HG03571 (cell line): ENCODE results near the gene SPOCK1.

Experiments used
- ATAC-seq: cut with Tn5 transposase; IDR thresholded peaks from one replicate; pipeline ENCODE4 v1.9.1; 2021; ENCODE audit not compliant: unreplicated experiment

The SPOCK1 gene

DNA sequence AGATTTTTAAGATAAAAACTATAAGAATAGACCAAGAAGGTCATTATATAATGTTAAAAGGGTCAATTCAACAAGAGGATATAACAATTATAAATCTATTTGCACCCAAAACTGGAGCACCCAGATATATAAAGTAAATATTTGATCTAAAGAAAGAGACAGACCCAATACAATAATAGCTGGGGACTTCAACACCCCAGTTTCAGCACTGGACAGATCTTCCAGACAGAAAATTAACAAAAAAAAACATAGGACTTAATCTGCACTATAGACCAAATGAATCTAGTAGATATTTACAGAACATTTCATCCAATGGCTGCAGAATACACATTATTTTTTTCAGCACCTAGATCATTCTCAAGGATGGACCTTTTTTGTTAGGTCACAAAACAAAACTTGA, 331.9 kb downstream of the SPOCK1 start:
- no peak for ATAC-seq

DNA sequence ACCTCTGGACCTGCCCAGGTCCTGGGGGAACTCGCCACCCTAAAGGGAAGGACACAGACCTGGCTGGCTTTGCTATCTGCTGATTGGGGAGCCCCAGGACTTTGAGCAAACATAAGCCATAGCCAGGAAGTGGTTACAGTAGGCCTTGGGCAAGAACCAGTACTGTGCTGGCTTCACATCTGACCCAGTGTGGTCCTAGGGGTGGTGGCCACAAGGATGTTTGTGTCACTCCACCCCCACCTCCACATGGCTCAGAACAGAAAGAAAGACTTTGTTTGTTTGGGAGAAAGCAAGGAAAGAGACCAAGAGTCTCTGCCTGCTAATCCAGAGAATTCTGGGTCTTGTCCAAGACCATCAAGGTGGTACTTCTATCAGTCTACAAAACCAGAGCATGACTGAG, 334.2 kb downstream of the SPOCK1 start:
- ATAC-seq = no peak

DNA sequence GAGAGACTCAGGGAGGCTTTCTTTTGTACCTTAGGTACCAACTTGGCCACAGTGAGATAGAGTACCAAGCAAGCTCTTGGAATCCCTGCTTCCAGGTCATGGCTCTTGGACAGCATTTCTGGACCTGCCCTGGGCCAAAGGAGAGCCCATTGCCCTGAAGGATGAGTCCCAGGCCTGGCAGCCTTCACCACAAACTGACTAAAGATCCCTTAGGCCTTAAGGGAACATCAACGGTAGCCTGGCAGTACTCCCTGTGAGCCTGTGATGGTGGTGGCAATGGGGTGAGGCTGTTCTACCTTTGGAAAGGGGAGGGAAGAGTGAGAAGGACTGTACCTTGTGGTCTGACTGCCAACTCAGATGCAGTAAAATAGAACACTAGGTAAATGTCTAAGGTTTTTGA, 334.6 kb downstream of the SPOCK1 start:
- no peak for ATAC-seq

DNA sequence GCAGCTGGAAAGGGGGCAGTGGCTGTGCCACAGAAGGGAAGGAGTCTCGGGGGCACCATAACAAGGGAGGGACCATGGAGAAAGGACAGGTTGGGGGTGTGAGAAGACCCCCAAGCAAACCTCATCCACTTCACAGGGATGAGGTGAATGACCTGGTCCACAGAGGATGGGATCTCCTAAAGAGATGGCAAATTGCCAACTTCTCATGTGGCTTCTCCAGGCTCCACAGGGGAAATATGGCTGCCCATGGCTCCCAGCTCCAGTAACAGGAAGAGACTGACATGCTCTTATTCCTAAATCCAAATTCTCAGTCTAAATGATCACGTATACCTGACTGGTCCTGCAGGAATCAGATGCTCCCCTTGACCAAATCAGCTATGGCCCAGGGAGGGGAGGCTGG, 340.4 kb downstream of the SPOCK1 start:
- no peak for ATAC-seq

DNA sequence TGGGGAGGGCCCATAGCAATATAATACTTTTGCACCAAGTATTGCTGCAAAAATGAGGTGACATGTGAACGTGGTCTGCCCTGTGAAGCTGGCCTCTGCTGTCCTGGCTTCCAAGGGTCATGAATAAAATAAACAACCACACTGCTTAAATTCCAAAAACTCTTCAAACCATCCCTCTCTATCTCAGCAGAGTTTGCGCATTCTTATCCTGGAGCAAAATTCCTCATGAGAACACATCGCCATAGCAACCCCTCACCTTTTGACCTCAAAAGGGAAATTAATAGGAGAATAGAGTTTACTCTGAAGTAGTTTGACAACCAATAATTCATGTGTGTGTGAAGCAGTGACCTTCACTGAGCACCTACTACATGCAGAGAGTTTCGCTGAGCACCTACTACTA, 342.9 kb downstream of the SPOCK1 start:
- no peak for ATAC-seq

DNA sequence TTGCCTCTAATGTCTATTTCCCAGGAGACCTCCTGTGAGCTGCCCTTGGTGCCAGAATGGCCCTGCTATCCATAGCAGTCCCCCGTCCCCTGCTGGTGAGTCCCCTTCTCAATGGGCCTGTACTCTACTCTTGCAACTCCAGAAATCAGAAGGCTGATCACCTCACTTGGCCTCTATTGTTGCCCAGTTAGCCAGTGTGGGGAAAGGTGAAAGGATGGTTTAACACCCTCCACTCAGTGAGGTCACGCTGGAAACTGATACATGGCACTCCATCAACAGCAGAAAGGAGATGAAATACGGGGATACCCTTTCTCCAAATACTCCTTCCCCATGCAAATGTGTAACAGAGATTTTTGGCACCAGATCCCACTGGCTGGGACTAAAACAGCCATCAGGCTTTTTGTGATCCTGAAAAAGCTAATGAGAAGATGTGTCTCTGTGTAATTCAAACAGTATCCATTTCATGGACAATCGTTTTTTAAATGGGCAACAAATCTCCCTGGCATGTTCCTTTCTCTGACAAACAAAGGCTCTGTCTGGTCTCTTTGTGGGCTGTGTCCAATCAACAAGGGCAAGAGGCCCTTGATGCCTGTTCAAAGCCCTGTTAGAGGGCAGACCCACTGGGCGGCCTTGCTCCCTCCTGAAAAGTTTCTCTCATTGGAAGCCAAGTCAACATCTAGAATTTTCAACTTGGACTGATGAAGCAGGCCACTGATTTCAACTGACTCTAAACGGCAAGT, 343.7 kb downstream of the SPOCK1 start:
- ATAC-seq = no peak

DNA sequence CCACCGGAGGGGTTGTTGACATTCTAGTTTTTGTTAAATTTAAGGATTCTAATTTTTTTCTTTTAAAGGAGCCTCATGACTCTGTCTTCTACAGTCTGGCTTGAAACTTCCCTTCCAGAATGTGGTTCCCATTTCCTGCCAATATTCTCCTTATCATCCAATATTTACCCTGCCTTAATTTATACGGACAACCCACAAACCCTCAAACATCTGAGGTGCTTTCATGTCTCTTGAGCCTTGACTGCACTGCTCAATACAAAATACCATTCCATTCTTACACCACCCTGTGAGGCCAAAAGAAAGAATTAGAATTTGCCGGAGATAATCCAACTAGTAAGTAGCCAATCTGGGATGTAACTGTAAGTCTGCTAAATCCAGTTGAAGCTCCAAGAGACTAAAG, 346.5 kb downstream of the SPOCK1 start:
- ATAC-seq = no peak

DNA sequence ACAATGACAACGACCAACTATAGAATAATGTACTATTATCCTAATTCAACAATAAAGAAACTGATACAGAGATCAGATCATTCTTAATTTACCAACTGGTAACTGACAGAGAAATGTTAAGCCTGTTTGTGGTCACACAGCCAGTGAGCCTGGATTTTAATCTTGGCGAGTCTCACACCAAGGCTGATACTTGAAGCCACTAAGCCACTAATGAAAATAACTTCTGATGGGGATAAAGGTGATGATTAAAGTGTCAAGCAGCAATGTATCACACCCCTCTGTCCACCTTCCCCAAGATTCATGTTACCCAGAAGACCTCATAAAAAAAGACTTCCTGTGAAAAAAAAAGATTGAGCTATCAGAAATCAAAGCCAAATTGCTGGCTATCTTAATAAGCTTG, 350.5 kb downstream of the SPOCK1 start:
- ATAC-seq = no peak

DNA sequence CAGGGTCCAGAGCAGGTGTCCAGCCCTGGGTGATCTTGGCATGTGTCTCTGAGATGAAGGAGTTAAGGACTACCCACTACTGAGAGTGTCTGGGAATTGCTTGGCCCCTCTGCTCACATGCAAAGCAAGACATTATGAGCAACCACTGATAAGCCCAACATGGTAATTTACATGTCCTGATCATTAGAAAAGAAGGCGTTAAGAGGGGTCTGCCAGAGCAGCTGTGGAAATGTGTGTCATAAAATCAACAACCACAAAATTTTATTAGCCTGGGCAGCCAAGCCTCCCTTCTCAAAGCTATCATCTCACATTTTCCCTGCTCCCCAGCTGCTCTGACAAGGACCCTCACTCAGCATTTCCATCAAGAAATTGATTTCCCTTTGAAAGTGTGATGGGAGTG, 351.0 kb downstream of the SPOCK1 start:
- no peak for ATAC-seq

DNA sequence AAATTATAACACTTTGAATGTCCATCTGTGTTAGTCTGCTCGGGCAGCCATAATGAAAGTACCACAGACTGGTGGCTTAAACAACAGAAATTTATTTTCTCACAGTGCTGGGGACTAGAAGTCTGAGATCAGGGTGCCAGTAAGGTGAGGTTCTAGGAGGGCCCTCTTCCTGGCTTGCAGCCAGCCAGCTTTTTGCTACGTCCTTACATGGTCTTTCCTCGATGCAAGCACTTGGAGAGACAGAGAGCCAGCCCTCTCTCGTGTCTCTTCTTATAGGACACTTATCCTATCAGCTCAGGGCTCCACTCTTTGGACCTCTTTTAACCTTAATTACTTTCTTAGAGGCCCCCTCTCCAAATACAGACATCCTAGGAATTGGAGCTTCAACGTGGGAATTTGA, 351.8 kb downstream of the SPOCK1 start:
- no peak for ATAC-seq

DNA sequence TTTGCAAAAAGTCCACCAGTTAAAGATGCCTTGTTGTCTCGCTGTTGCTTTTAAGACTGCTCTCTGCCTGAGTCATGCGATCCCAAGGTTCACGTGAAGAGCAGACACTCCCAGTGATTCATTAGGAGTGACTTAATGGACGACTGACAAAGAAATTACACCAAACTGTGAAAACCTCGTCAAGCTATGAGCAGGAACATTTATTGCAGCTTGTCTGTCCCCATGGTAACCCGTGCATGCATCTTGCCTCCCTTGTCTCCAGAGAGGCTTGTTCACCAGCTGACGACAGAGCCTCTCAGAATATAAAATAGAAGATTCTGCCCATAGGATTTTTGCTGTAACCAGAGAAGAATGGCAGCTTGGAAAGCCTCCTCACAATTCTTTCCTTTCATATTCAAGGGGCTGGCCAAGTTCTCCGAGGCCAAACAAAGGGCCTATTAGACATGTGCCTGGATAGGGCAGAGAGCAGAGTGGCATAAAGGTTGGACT, 352.7 kb downstream of the SPOCK1 start:
- no peak for ATAC-seq

DNA sequence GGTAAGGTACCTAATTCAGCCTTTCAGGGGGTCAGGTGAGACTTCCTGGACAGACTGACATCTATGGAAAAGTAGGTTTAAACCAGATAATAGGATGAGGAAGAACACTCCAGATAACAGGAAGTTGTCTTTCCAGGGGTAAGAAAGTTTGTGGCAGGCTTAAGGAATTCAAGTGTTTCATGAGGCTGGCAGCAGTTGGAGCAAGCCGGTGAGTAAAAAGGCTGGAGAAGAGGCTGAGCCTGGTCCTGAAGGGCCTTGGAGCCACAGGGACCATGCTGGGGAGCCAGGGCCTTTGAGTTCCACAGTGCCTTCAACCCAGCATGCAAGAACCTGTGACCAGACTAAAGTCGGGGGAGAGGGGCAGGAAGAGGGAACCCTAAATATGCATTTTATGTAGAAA, 353.4 kb downstream of the SPOCK1 start:
- no peak for ATAC-seq

DNA sequence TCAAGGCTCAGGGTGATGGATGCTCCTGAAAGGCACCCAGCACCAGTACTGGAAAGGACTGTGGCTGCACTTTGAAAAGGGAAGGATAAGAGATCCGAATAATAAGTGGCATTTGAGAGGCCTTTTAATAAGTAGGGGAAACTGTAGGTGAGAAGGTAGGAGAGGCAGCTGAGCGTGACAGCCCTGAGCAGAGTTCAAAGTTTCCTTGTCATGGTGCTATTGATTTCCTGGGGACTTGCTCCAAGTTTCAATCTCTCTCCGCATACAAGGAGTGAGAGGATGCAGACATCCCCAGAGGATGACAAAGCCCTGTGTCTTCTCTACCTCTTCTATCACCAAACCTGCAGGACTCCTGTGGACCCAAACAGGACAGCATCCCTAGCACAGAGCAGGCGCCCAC, 354.5 kb downstream of the SPOCK1 start:
- no peak for ATAC-seq

DNA sequence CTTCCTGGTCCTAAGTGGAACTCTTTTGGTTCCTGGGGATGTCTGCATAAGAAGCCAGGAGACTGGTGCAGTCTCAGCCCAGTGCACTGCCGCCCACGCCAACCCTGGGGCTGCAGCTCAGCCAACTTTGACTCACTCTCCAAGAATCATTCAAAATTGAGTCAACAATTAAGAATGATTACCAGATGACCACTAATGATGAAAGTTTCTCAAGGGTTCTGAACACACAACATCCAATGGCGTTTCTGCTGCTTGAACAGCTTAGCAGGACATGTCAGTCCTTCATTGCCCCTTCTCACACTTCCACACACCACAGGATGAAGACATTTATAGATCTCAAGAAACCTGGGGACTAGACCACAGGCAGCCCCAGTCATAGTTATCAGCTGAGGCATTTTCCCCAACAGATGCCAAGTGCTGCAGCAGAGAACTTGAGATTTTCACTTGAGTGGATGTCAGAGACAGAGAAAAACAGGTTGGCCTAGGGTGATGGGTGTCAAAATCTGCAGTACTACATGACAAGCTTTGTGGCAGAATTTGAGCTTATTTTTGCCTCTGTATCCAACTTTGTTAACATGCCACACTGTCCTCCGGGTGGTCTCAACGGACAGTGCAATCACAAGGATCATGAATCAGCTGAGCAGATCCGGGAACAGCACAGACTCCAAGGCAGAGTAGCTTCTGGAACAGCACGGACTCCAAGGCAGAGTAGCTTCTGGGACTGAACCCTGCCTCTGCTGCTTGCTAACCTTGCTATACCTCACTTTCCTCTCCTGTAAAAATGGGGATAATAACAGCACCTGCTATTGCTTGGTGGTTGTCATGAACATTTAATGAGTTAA, 356.1 kb downstream of the SPOCK1 start:
- no peak for ATAC-seq

DNA sequence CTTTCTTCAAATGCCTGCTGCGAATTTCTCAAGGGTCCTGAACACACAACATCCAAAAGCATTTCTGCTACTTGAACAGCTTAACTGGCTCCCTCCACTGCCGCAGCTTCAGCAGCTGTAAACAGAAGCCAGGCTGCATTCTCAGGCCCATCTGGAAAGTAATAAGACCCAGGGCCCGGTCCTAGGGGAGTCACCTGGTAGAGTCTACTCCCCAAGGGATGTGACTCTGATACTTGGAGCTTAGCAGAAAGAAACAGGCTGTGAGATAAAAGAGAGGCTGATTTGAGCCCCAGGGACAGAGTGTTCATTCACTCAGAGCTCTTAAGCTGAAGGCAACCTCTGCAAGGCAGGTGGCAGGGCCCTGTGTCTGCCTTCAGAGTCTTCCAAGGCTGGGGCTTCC, 356.8 kb downstream of the SPOCK1 start:
- ATAC-seq = no peak

DNA sequence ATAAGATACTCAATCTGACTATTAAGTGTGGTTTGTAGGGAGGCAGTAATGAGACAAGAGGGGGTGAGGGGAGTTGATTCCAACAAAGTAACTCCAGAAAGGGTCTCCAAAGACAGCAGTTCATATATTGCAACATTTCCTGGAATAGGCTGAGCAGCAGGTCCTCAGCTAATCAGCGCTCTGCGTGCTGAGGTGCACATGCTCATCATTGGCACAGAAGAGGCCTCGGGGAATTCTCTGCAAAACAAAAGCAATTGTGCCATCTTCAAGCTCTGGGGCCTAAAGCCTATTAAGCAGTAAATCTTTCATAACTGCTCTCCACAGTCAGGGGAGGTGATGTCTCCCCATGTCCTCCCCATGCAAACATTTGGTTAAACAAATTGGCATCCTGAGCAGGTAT, 357.3 kb downstream of the SPOCK1 start:
- ATAC-seq = no peak

DNA sequence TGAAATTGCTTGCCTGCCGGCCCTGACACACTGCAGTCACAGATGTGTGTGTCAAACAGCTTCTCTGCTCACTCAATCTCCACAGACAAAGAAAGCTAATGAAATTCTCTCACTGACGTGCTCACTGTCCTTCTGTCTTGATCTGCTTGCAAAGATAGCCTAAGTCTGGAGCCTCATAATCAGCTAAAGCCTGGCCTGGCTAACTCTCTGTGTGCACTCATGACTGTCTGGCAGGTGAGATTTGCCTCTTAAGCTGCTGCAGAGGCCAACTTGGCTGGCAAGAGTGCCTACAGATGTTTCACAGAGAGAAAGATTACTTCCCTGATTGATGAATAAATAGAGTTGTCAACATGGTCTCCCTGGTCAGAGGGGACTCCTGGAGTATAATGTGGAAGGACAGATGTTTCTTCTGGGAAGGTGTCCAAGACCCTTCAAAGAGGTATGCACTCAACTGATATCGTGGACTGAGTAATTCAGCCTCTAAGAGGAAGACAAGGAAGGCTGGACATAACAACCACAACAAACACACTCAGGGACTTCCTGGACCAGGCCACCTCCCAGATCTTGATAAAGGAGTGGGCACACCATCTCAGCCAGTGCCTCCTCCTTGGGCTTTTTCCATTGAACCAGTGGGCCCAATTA, 362.0 kb downstream of the SPOCK1 start:
- no peak for ATAC-seq

DNA sequence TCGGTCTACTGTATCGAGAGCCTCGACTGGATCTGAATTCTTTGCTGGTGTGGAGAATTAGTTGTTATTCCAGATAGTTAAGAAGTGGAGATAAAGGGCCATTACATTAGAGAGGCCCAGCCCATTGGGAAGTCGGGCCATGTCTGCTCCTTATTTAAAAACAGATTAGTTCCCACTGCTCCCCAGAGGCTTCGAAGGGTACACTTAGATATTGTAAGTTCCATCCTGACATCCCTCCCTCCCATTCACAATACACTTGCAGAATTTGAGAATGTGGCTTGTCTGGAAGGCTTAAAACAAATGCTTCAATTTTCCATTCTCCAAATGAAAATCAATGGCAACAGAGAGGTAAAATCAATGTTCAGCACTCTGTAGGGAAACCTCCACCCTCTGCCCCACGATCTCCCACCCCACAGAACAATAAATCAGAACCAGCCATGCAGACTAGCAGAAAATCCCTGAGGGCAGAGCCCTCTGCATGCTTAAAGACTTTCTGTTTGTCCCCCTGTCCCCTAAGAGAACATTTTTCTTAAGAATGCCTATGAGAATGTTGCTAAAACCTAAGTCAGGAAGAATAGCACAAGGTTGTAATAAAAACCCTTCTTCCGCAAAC, 364.1 kb downstream of the SPOCK1 start:
- ATAC-seq = no peak

DNA sequence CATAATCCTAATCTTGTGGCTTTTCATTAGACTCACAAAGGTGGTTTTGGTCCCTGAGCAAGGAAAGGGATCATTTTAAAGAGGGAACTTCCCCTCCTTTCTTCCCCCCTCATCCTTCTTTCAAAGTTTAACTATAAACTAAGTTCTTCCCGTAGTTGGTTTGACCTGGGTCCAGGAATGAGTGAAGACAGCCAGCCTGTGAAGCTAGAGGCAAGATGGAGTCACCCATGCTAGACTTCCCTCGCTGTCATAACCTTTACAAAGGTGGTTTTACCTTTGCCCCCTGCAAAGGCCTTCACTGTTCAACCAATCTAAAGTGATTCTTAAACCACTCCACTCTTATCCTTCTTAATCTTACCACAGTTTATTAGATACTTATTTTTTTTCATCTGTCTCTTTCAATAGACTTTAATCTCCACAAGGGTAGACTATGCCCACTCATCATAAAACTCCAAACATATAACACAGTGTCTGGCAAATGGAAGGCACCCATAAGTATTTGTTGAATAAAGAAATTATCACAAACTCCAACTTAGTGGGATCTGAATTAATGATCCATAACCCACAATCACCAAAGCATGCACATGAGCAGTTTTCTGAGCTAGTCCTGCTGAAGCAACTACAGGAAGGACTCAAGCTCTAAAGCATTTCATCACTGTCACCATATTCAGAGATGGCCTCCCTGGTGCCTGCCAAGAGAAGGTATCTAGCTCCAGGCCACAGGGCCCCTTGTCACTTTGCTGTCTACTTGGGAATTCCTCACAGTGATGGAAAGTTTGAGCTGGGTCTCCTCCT, 369.0 kb downstream of the SPOCK1 start:
- ATAC-seq = no peak

DNA sequence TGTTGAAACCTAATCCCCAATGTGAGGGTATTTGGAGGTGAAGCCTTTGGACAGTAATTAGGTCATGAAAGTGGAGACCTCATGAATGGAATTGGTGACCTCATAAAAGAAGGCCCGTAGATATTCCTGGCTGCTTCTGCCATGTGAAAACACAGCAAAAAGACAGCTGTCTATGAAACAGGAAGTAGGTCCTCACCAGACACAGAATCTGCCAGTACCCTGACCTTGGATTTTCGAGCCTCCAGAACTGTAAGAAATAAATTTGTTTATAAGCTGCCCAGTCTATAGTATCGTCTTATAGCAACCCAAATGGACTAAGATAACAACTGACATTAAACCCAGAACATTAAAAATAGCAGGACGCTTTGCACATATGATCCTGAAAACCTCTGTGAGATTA, 371.1 kb downstream of the SPOCK1 start:
- no peak for ATAC-seq

DNA sequence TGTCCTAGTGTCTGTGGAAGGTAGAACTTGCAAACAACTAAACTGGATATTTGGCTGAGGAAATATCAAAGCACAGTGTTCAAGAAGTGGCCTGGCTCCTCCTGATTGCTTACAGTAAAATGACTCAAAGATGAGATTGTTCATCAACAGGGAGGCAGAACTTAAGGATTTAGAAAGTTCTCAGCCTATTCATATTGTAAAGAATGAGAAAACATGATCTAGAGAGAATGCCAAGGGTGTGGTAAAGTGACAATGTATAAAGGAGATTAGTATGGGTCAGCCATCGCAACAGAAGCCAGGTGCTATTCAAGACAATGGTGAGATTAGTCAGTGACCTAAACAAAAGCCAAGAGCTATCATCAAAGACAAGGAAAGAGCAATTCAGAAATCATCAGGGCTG, 372.3 kb downstream of the SPOCK1 start:
- no peak for ATAC-seq
